T-cell (primary cell): Measurements from ENCODE around the gene CNNM1. TPM values are rescaled to one million over a fixed set of nuclear protein-coding genes. Genes with fewer than 3 reads are reported as not detected.

Experiments
- ATAC-seq, 4 experiments: fragments of 200-7000 bp in 3 of 4; fragments of 150-1000 bp in 1 of 4; cut with Tn5 transposase; replicated peaks in 1 of 4; 1 replicate in 3 of 4; 2 replicates in 1 of 4; pipeline ENCODE4 v1.10.0; 2021; ENCODE audit warnings: moderate library complexity in 3 of 4, mild to moderate bottlenecking in 2 of 4, moderate number of reproducible peaks in 1 of 4
- CTCF ChIA-PET, 2 donors: fragments of 300-600 bp; sonication (Branson Sonifier 250); formaldehyde crosslinking; loops; one replicate each; lab custom pipeline; 2022; ENCODE audit warnings: antibody characterized with exemption in 2 of 2; lab: Charles Lee
- POLR2A ChIA-PET, 2 donors: fragments of 300-600 bp; sonication (Branson Sonifier 250); formaldehyde crosslinking; loops; one replicate each; lab custom pipeline; 2022; ENCODE audit warnings: antibody characterized with exemption in 2 of 2; lab: Charles Lee
- DNase-seq, 35 experiments: peaks; one replicate each; pipeline versions ENCODE4 v3.0.0 to v3.0.0-alpha.2; 2013 to 2023
- H3K27ac ChIP-seq: one replicate; pipeline ENCODE4 v1.5.1; 2013; ENCODE audit warnings: low read length
- H3K27me3 ChIP-seq, 2 experiments: replicated peaks in 1 of 2; 1 replicate in 1 of 2; 2 replicates in 1 of 2; pipeline versions ENCODE4 v1.6.1 to v1.7.0; 2013; ENCODE audit warnings: low read length in 1 of 2, mixed read lengths in 1 of 2; ENCODE audit not compliant: control insufficient read depth in 2 of 2, insufficient read depth in 2 of 2; ENCODE audit errors: extremely low read depth in 1 of 2
- H3K36me3 ChIP-seq, 2 donors: 1 replicate in 1 of 2; 2 replicates in 1 of 2; pipeline versions ENCODE4 v1.6.1 to v1.7.0; 2013; ENCODE audit warnings: low read length in 1 of 2; ENCODE audit not compliant: control insufficient read depth in 2 of 2, insufficient read depth in 1 of 2; ENCODE audit errors: extremely low read depth in 1 of 2
- H3K4me1 ChIP-seq, 2 experiments: 1 replicate in 1 of 2; 2 replicates in 1 of 2; pipeline versions ENCODE4 v1.6.1 to v1.7.0; 2013; ENCODE audit warnings: low read length in 2 of 2, mixed read lengths in 1 of 2; ENCODE audit not compliant: insufficient read depth in 2 of 2, control insufficient read depth in 1 of 2; ENCODE audit errors: extremely low read depth in 1 of 2
- H3K4me3 ChIP-seq, 2 donors: 1 replicate in 1 of 2; 2 replicates in 1 of 2; pipeline versions ENCODE4 v1.5.1 to v1.7.0; 2013; ENCODE audit warnings: mild to moderate bottlenecking in 2 of 2, low read length in 1 of 2, moderate library complexity in 1 of 2; ENCODE audit not compliant: control insufficient read depth in 1 of 2; ENCODE audit errors: extremely low read depth in 1 of 2
- H3K9me3 ChIP-seq: 2 replicates; pipeline ENCODE4 v1.7.0; 2013
- H3K27ac Mint-ChIP-seq, 2 donors: one replicate each; pipeline ENCODE4 v1.8.0; 2020 to 2021; ENCODE audit warnings: mild to moderate bottlenecking in 2 of 2, mixed read lengths in 2 of 2
- H3K27me3 Mint-ChIP-seq, 2 donors: one replicate each; pipeline ENCODE4 v1.8.0; 2021 to 2022; ENCODE audit warnings: mixed read lengths in 2 of 2
- H3K36me3 Mint-ChIP-seq: one replicate; pipeline ENCODE4 v1.8.0; 2021; ENCODE audit warnings: mixed read lengths
- H3K4me1 Mint-ChIP-seq, 3 donors: one replicate each; pipeline ENCODE4 v1.8.0; 2020 to 2022; ENCODE audit warnings: mixed read lengths in 3 of 3, mild to moderate bottlenecking in 1 of 3
- H3K4me3 Mint-ChIP-seq, 3 donors: one replicate each; pipeline ENCODE4 v1.8.0; 2020 to 2022; ENCODE audit warnings: mild to moderate bottlenecking in 3 of 3, mixed read lengths in 3 of 3, moderate library complexity in 3 of 3
- H3K9me3 Mint-ChIP-seq, 3 donors: one replicate each; pipeline ENCODE4 v1.8.0; 2020 to 2022; ENCODE audit warnings: mixed read lengths in 3 of 3
- WGBS: methylation state at CpG from one replicate; pipeline ENCODE4 v1.1.5; 2013; ENCODE audit warnings: missing lambda C conversion rate; ENCODE audit not compliant: insufficient coverage; 5-methylcytosine and 5-hydroxymethylcytosine counted together
- total RNA-seq, 35 experiments: library from RNA in 6 of 35; stranded (reverse) in 6 of 35; fragments of 120-200 nt in 1 of 35; gene quantifications; one replicate each; pipeline versions ENCODE4 v1.2.1 to v1.2.4 and lab custom pipeline; 2013 to 2026

Gene CNNM1
- total RNA-seq, 5 donors from 2014 or later (not counting 1 experiment from before 2014, with no cell fraction given) = 0.25 to 1.2 (median 0.36) TPM

GRCh38 chr10:99296605-99297004 lies 32.6 kb upstream of the CNNM1 start:
- H3K4me3 Mint-ChIP-seq = no peak overlapping the region
- H3K4me1 ChIP-seq = no peaks in the 10 kb centered on the region
- H3K27ac Mint-ChIP-seq = no peak overlapping the region
- H3K27ac ChIP-seq = no peak overlapping the region
- WGBS = 60% methylated on average over 3 of the region's 5 CpGs
- H3K9me3 ChIP-seq = no peaks in the 10 kb centered on the region
- DNase-seq (no peak), ATAC-seq (no peak)
- CTCF ChIA-PET = no interaction called here
- no peaks in the 10 kb centered on the region for H3K4me1 Mint-ChIP-seq
- H3K36me3 Mint-ChIP-seq = no peaks in the 10 kb centered on the region
- no peaks in the 10 kb centered on the region for H3K36me3 ChIP-seq
- POLR2A ChIA-PET = no interaction called here
- peaks cover 9% of the 10 kb centered on the region in 2 donors for H3K27me3 Mint-ChIP-seq
- no peak overlapping the region for H3K4me3 ChIP-seq
- no peaks in the 10 kb centered on the region for H3K27me3 ChIP-seq
- H3K9me3 Mint-ChIP-seq = no peaks in the 10 kb centered on the region

- no peak overlapping the region for H3K27ac Mint-ChIP-seq
- peaks cover 9% of the 10 kb centered on the region in 2 donors for H3K27me3 Mint-ChIP-seq
- H3K27me3 ChIP-seq = no peaks in the 10 kb centered on the region
- no peak overlapping the region for H3K27ac ChIP-seq
- no peaks in the 10 kb centered on the region for H3K4me1 ChIP-seq
- ChIA-PET POLR2A (no interaction called here), CTCF (no interaction called here)
- H3K4me3 ChIP-seq = no peak overlapping the region
- ATAC-seq (no peak), DNase-seq (peak in 1 of 35 experiments; percentile 2)
- no peaks in the 10 kb centered on the region for H3K9me3 ChIP-seq
- 80% methylated on average over 3 of the region's 7 CpGs for whole genome bisulfite sequencing
- H3K9me3 Mint-ChIP-seq = no peaks in the 10 kb centered on the region
- H3K4me1 Mint-ChIP-seq = no peaks in the 10 kb centered on the region
- no peaks in the 10 kb centered on the region for H3K36me3 Mint-ChIP-seq
- no peak overlapping the region for H3K4me3 Mint-ChIP-seq
- H3K36me3 ChIP-seq = no peaks in the 10 kb centered on the region
Observed at GRCh38 chr10:99297033-99297432, 32.1 kb upstream of the CNNM1 start.

GRCh38 chr10:99303899-99304861 lies 25.0 kb upstream of the CNNM1 start:
- no peak overlapping the region for H3K27ac Mint-ChIP-seq
- no peak overlapping the region for H3K4me3 Mint-ChIP-seq
- H3K27ac ChIP-seq = no peak overlapping the region
- WGBS = no CpG with 5 or more reads among the region's 5 CpGs
- H3K4me1 ChIP-seq = no peaks in the 10 kb centered on the region
- no peaks in the 10 kb centered on the region for H3K4me1 Mint-ChIP-seq
- ChIA-PET POLR2A (no interaction called here), CTCF (no interaction called here)
- no peaks in the 10 kb centered on the region for H3K9me3 ChIP-seq
- H3K4me3 ChIP-seq = no peak overlapping the region
- H3K9me3 Mint-ChIP-seq = peaks cover 5 to 8% (median 7%) of the 10 kb centered on the region in 3 donors
- H3K27me3 Mint-ChIP-seq = peaks cover 21 to 29% of the 10 kb centered on the region in 2 donors
- no peaks in the 10 kb centered on the region for H3K27me3 ChIP-seq
- ATAC-seq = no peak
- DNase-seq = no peak
- no peaks in the 10 kb centered on the region for H3K36me3 Mint-ChIP-seq
- H3K36me3 ChIP-seq = no peaks in the 10 kb centered on the region

GRCh38 chr10:99304862-99305229 lies 24.3 kb upstream of the CNNM1 start:
- ChIA-PET CTCF (no interaction called here), POLR2A (no interaction called here)
- Mint-ChIP-seq H3K27me3 (peaks cover 17 to 24% of the 10 kb centered on the region in 2 donors), H3K4me3 (no peak overlapping the region), H3K9me3 (peaks cover 7 to 10% (median 8%) of the 10 kb centered on the region in 3 donors), H3K36me3 (no peaks in the 10 kb centered on the region), H3K4me1 (no peaks in the 10 kb centered on the region), H3K27ac (no peak overlapping the region)
- H3K27me3 ChIP-seq = no peaks in the 10 kb centered on the region
- H3K36me3 ChIP-seq = no peaks in the 10 kb centered on the region
- H3K9me3 ChIP-seq = no peaks in the 10 kb centered on the region
- H3K4me3 ChIP-seq = no peak overlapping the region
- DNase-seq = no peak
- no peak overlapping the region for H3K27ac ChIP-seq
- no peak for ATAC-seq
- no peaks in the 10 kb centered on the region for H3K4me1 ChIP-seq

GRCh38 chr10:99312501-99312900 lies 16.7 kb upstream of the CNNM1 start:
- no peaks in the 10 kb centered on the region for H3K36me3 ChIP-seq
- H3K4me3 ChIP-seq = no peak overlapping the region
- Mint-ChIP-seq H3K4me1 (no peaks in the 10 kb centered on the region), H3K36me3 (no peaks in the 10 kb centered on the region), H3K9me3 (peaks cover 7 to 10% (median 8%) of the 10 kb centered on the region in 3 donors), H3K27ac (no peak overlapping the region), H3K4me3 (no peak overlapping the region), H3K27me3 (peaks cover 8 to 10% of the 10 kb centered on the region in 2 donors)
- H3K27ac ChIP-seq = no peak overlapping the region
- ChIA-PET POLR2A (no interaction called here), CTCF (no interaction called here)
- peaks cover 0 to 10% of the 10 kb centered on the region in 2 experiments for H3K27me3 ChIP-seq
- H3K9me3 ChIP-seq = no peaks in the 10 kb centered on the region
- H3K4me1 ChIP-seq = no peaks in the 10 kb centered on the region
- DNase-seq (no peak), ATAC-seq (no peak)
- no CpG with 5 or more reads among the region's 2 CpGs for WGBS

- Mint-ChIP-seq H3K36me3 (no peaks in the 10 kb centered on the region), H3K9me3 (no peaks in the 10 kb centered on the region), H3K4me3 (no peak overlapping the region), H3K4me1 (no peaks in the 10 kb centered on the region), H3K27me3 (peaks cover 12 to 16% of the 10 kb centered on the region in 2 donors), H3K27ac (no peak overlapping the region)
- CTCF ChIA-PET = no interaction called here
- DNase-seq (no peak), ATAC-seq (no peak)
- Histone ChIP-seq H3K27me3 (peaks cover 0 to 10% of the 10 kb centered on the region in 2 experiments), H3K4me3 (no peak overlapping the region), H3K4me1 (no peaks in the 10 kb centered on the region), H3K27ac (no peak overlapping the region), H3K9me3 (no peaks in the 10 kb centered on the region), H3K36me3 (no peaks in the 10 kb centered on the region)
- POLR2A ChIA-PET = no interaction called here
- WGBS = 95% methylated on average over 14 of the region's 16 CpGs
Observed at GRCh38 chr10:99315853-99316252, 13.3 kb upstream of the CNNM1 start.
